Omental fat pad (tissue), 4 donors: Measurements from ENCODE around the gene DHX15. TPM values are rescaled to one million over a fixed set of nuclear protein-coding genes. Genes with fewer than 3 reads are reported as not detected.

Experiments used
- ATAC-seq: fragments of 150-250 bp; one replicate; pipeline ENCODE4 v1.9.1; 2016; ENCODE audit warnings: mild to moderate bottlenecking, moderate library complexity; ENCODE audit not compliant: low FRiP score
- DNase-seq: peaks from one replicate; pipeline ENCODE4 v3.0.0-alpha.2; 2019; ENCODE audit warnings: low spot score
- total RNA-seq, 4 donors: library from RNA; depleted of rRNA; stranded (reverse); fragments of >200 nt; gene quantifications; one replicate each; pipeline ENCODE4 v1.1.0, GENCODE V29; 2016
- TF ChIP-seq, protein P1 (sequence below), 3 donors: fragments of 450-650 bp; IDR thresholded peaks; one replicate each; pipeline ENCODE4 v1.5.1; 2016 to 2017; ENCODE audit warnings: antibody characterized with exemption in 3 of 3, mild to moderate bottlenecking in 3 of 3, moderate library complexity in 2 of 3

The DHX15 gene
- total RNA-seq, 4 donors from 2014 or later: 115 to 252 (median 154) TPM

DNA sequence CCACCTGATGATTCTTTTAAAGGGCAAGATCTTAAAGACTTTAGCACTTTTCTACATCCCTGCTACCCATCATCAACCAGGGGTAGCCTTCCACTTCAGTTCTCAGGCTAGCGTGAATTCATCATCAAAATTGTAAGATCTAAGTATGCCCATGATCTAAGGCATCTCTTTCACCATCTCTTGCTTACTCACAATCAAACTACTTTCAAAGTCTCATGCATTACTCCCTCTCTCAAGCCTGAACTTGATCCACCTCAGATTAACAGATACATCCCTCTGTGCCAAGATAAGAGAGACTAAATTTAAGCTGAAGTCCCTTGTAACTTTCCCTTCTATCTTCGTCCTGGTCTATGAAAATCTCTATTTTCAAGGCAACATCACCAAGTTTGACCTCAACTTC lies 62.8 kb downstream of the DHX15 start:
- ATAC-seq (no peak), DNase-seq (no peak)
- TF ChIP-seq, protein P1, sequence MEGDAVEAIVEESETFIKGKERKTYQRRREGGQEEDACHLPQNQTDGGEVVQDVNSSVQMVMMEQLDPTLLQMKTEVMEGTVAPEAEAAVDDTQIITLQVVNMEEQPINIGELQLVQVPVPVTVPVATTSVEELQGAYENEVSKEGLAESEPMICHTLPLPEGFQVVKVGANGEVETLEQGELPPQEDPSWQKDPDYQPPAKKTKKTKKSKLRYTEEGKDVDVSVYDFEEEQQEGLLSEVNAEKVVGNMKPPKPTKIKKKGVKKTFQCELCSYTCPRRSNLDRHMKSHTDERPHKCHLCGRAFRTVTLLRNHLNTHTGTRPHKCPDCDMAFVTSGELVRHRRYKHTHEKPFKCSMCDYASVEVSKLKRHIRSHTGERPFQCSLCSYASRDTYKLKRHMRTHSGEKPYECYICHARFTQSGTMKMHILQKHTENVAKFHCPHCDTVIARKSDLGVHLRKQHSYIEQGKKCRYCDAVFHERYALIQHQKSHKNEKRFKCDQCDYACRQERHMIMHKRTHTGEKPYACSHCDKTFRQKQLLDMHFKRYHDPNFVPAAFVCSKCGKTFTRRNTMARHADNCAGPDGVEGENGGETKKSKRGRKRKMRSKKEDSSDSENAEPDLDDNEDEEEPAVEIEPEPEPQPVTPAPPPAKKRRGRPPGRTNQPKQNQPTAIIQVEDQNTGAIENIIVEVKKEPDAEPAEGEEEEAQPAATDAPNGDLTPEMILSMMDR (IDR thresholded peaks at IDR 0.05): no peak

DNA sequence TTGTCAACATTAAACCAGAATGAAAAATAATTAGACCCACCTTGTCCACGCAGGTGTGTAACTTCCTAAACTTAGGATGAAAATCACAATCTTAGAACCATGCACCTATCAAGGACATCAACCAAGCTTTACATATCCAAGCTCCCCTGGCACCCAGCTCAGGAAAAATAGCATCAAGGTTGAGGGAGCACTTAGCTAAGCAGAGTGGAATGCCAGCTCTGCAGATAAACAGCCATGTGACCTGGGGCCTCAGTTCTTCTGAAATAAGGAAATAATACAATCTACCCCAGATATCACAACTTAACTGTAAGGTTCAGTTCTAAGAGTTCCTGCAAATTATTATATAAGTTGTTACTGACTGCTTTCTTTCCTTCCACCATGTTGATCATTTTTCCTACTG lies 64.7 kb downstream of the DHX15 start:
- no peak for DNase-seq
- TF ChIP-seq, protein P1 (IDR thresholded peaks at IDR 0.05): no peak
- peak; percentile 37 for ATAC-seq

DNA sequence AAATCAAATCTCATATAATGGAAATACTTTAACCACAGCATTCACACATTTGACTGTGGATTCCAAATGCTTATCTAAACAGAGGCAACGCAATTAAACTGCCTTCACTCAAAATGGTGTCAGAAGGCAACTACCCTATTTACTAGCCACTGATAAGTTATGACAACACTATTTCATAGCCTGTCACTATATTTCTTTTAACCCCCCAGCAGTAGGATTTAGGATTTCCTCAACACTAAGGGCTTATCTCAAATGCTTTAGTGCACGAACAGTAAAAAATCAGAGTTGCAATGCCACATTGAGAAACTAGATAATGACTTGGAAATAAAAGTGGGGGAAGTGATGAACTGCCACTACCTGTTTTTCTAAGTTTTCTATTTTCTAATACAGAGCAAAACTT lies 66.7 kb downstream of the DHX15 start:
- ATAC-seq (no peak), DNase-seq (no peak)
- TF ChIP-seq, protein P1 (IDR thresholded peaks at IDR 0.05): no peak

DNA sequence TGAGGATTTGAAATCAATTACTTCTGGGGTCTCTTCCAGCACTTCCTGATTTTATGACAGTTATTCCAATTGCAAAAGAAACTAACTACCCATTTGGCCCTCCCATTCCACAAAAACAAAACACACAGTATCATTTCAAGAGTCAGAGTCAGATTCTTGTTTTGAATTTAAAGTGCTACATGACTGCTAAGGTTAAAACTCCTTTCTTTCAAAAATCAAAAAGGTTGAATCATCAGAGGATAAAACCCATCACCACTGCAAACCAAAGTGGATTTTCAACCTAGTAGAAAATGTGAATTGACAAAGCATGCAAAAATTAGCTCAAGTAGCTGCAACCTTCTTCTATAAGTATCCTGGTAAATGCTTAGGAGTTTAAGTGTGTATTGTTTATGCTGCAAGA lies 67.4 kb downstream of the DHX15 start:
- no peak for DNase-seq
- ATAC-seq: no peak
- TF ChIP-seq, protein P1 (IDR thresholded peaks at IDR 0.05): no peak

DNA sequence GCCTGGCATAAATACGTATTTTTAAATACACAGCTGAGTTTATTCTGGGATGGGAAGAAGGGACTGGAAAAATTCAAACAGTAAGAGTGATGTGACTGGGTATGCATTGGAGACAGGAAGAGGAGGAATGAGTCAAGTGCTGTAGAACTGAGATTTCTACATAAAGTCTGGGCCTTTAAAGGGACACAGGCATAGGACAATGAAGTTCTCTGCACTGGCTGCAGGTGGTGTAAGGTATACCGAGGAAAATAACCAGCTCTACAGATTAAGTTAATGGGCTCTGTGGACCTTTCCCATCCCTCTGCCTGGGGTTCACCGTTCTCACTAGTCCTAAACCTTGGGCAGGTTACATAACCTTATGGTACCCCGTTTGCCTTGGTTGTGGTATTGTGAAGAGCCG lies 68.7 kb downstream of the DHX15 start:
- ATAC-seq (no peak), DNase-seq (no peak)
- TF ChIP-seq, protein P1 (IDR thresholded peaks at IDR 0.05): no peak

DNA sequence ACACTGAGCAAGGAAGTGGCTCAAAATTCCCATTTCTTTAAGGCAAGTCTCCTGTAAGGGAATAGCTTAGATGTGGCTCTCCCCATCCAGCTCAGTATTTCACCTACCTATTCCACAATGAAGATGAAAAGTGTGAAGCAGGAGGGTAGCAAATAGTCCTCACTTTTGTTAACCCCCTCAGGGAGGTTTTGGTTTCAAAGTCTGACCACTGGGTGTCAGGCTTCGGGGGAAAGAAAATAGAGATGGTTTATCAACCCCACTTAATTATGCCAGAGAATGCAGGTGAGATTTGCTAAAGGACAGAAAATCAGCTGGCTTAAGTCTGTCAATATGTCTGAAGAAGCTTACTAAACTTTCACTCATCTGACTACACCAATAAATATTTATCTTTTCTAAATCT lies 69.5 kb downstream of the DHX15 start:
- no peak for DNase-seq
- TF ChIP-seq, protein P1 (IDR thresholded peaks at IDR 0.05): no peak
- ATAC-seq: no peak

DNA sequence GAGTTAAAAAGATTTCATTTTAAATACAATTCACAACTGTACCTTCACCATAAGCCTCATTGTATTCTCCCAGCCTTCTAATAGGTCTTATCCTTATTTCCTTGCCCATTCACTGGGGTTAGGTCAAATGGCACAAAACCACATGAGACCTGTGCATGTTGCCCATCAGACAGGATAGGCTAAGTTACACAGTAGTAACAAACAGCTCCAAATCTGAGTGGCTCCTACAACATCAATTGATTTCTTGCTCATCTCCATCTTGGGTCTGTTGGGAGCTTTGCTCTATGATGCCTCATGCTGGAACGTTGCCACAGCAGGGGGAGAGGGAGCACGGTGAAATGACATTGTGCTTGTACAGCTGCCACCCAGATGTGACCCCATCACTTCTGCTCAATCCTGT lies 70.6 kb downstream of the DHX15 start:
- no peak for ATAC-seq
- no peak for DNase-seq
- TF ChIP-seq, protein P1 (IDR thresholded peaks at IDR 0.05): no peak
